ENCODE results near the gene RPTOR.

The RPTOR gene

GRCh38 chr17:80919331-80920311 is 375.0 kb downstream of the RPTOR start:
- no peak for DNase-seq (ENCODE audit: low read depth)

GRCh38 chr17:80920441-80920840 is 375.8 kb downstream of the RPTOR start:
- DNase-seq (ENCODE audit: low read depth) = no peak

DNA sequence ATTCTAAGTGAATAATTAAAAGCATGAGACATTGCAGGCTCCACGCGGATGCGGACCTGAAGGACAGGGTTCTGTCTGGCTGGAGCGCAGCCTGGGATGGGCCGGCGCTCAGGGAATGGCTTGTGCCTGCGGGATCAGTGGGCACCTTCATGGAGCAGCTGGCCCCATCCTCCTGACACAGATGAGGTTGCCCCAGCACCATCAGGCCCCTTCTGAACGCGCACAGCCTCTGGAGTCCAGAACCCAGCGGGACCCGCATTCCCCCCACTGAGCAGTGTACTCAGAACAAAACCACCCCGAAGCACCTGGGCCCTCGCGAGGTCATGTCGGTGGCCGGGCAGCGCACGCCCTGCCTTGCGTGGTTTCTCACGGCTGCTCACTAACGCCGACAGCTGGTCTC is 376.5 kb downstream of the RPTOR start:
- DNase-seq (ENCODE audit: low read depth) = no peak

DNA sequence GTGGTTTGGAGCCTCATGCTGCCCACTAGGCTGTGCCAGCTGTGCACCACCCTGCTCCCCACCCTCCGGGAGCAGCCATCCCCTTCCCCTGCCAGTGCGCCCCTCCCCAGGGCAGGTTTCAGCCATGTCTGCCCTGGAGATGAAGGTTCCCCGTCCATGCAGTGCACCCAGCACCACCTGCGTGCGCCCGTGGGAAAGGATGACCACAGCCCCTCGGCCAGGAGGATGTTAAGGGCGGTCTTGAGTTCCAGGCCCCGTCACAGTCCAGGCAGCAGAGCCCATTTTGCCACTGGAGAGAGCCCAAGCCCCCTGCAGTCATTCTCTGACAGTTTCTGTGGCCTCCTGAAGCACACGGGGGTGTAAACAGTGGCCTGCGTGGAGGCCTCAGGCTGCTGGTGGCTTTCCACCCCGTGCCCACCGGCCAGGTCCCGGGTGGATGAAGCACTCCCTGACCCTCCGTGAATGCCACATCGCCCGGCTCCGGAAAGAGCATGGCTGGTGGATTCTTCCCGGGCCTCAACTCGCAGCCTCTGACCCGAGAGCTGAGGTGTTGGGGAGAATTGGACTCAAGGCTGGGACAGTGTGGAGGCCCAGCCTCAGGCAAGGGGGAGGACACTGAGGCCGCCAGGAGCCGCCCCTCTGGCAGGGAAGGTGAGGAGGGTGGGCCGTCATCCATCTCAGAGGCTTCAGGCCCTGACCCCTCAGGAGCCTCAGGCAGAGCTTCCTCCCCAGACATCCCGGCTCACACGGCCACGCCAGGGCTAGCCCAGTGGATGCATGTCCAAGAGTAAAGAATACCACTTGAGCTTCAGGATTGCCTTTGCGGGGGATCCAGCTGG is 377.3 kb downstream of the RPTOR start:
- no peak for DNase-seq (ENCODE audit: low read depth)

- no peak for DNase-seq (ENCODE audit: low read depth)
Observed at GRCh38 chr17:80922580-80923160, 378.0 kb downstream of the RPTOR start.

- DNase-seq (ENCODE audit: low read depth) = no peak
Observed at GRCh38 chr17:80923211-80924110, 378.8 kb downstream of the RPTOR start.

- DNase-seq (ENCODE audit: low read depth) = no peak
Observed at GRCh38 chr17:80924111-80924806, 379.6 kb downstream of the RPTOR start.

DNA sequence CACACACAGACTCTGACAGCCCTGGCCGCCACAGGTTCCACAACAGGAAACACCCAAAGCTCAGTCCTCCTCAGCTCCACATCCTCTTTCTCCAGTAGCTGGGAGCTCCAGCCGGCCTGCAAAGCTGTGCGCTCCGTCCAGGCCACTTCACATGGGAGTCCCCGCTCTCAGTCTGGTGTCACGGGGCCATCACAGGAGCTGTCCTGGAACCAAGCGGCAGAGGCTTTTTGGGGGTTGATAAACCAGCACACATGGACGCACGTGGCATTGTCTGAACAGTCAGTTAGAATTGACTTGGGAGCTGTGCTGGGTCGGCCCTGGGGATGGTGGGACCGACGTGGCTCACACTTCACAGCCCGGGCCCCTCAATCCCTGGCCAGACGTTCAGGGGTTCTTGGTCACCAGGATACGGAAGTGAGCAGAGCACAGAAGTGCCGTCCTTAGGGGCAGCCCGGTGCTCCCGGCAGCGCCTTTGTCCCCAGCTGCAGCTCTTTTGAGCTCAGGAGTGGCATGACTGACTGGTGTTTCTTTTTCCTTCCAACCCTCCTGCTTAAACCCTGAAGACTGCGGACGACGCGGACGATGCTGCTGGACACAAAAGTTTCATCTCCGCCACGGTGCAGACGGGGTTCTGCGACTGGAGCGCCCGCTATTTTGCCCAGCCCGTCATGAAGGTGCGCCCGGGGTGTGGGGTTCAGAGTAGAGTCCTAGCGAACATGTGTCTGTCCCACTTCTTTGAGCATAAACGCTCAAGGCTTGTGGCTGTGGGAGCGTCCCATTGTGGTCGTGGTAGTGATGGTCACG is 380.4 kb downstream of the RPTOR start:
- DNase-seq (ENCODE audit: low read depth) = no peak

DNA sequence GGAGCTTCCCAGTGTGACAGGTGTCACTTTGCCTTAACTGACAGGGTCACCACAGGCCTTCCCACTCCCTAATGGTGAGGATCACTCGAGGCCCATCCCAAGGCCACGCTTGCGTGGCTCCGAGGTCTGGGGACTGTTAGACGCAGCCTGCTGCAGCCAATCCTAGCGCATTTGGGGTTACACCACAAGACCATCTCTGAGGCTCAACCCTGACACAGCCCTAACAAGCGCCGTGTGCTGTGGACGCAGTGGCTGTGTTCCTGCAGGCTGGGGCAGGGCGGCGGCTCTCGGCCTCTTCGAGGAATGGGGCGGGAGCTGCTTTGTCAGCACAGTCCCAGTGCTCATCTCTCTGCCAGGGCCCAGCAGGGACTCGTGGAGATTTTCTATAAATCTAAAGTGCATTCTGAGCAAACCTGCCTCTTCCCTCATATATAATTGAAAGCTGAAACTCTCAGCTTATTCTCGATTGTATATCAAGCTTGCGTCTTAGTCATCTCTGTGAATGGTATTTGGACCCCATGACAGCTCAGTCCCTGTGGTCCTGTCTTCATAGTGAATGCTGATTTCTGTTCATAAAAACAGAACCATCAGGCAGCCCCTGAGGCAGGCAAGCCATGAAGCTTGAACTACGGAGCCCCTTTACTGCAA is 381.2 kb downstream of the RPTOR start:
- no peak for DNase-seq (ENCODE audit: low read depth)

DNA sequence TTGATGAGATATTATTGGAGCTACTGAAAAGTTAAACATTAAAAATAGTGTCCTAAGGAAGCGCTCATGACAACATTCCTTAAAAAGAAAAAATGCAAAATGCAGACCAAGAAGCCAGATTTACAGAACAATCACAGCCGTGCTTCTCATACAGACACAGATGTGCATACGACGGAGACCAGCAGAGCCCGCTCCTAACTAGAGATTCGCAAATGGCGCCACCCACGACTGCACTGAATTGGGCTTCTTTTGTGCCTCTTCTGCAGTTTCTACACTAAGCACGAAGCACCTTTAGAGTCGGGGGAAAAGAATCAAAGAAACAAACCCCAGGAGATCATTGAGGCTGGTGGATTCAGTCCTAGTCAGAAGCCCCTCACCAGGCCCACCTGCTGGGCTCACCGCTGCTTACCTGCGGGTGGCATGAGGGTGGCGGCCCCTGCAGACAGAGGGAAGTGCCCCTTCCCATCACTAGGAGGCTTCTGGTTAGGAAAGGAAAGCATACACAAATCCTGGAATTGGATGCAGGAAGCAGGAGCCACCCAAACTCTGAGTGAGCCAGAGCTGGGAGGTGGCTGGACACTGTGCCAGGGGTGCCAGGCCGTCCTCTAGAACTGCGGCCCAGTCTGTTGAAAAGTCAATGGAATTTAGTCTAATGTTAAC is 382.1 kb downstream of the RPTOR start:
- no peak for DNase-seq (ENCODE audit: low read depth)

DNA sequence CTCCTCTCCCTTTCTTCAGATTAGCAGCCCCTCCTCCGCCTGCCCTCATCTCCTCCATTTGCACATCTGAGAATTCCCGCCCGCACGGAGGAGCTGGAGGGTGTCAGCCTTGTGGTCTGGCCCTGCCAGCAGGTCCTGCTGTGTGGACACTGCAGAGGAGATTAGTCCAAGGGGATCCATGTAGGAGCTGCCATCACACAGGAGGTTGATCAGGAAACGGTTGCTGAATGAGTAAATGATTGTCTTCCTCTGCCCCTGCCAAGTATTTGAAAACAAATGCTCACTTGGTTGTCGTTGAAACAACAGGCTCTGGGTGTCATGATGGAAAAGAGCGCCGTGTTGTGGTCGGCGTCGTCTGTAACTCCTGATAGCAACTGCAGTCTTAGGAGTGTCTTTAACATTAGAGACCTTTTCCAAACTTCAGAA is 383.2 kb downstream of the RPTOR start:
- DNase-seq (ENCODE audit: low read depth) = no peak

DNA sequence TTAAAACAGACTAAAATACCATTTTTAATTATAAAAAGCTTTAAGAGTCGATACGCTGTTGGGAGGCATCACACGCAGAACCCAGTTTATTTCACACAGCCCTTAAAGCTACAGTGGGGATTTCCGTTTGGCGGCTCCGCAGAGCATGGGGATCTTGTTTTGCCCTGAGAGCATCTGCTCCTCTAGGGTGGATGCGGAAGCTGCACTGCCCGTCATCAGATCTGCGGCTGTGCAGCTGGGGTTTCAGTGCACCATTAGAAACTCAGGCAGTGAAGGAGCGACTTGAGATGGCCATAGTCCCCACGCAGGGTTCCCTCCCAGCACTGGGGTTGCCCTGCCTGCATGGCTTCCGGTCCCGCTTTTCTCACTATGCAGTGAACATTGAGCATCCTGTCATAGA is 384.8 kb downstream of the RPTOR start:
- no peak for DNase-seq (ENCODE audit: low read depth)

DNA sequence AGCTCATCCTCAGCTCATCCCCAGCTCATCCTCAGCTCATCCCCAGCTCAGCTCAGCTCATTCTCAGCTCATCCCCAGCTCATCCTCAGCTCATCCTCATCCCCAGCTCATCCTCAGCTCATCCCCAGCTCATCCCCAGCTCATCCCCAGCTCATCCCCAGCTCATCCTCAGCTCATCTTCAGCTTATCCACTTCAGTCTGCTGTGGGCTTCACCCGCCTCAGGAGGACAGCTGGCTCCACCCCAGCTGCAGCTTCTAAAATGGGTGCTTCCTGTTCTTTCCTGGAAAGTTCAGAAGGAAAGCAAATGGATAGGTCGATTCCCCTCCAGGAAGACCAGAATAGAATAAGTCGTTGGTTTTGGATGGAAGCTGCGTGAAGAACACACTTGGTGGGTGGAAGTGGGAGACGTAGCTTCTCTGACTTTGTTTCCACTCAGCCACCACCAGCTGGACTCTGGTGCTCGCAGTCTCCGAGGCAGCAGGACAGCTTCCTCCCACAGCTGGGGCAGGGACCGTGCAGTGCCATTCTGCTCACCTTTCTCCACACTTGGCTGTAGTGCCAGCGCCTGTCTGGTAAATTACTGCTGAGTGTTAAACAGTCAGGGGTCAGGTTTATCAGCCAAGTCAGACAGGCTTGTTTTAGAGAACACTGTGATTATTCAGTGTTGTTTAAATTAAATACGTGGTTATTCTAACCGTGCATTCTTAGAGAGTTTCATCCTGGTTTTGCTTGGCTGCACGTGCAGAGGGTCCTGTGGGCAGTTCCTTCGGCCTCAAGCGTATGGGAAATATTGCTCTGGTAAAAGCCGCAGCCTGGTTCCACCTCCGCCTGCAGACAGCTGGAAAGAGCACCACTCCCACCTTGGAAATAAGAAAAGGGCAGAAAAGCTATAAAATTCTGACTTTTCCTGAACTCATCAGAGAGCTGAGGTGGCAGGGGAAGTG is 386.0 kb downstream of the RPTOR start:
- no peak for DNase-seq (ENCODE audit: low read depth)

- no peak for DNase-seq (ENCODE audit: low read depth)
Observed at GRCh38 chr17:80931421-80932265, 387.0 kb downstream of the RPTOR start.

- DNase-seq (ENCODE audit: low read depth) = no peak
Observed at GRCh38 chr17:80935526-80935925, 390.9 kb downstream of the RPTOR start.

GRCh38 chr17:80936218-80936617 is 391.6 kb downstream of the RPTOR start:
- no peak for DNase-seq (ENCODE audit: low read depth)

DNA sequence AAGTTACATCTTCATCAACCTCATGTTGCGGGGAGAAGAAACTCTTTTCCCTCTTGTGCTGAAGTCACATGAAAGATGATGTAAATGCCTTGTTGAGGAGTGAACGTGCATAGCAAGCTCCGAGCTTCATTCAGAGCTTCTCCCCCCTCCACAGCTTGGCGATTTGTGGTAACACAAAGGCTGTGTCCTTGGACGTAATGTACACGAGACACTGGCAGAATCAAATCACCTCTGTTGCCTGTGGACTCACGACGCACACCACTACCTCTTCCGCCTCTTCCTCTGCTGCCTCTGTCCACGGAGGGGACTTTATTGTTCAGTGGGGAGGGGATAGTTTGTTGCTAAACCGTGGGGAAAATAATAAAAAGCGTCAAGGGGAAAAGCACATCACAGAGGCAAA is 392.1 kb downstream of the RPTOR start:
- DNase-seq (ENCODE audit: low read depth) = no peak
